MCF 10A (cell line): ENCODE measurements around the gene PLK1. TPM values are rescaled to one million over a fixed set of nuclear protein-coding genes. Genes with fewer than 3 reads are reported as not detected.

Experiments used
- BruUV-seq: library from RNA; stranded (reverse); fragments of 400-500 nt; replicated peaks from 2 replicates; lab custom pipeline; 2021; lab: Mats Ljungman, UMichigan
- CTCF ChIA-PET: fragments of 300-600 bp; sonication (Branson Sonifier 250); formaldehyde crosslinking; extraction: SDS; loops from one replicate; lab custom pipeline; 2021; ENCODE audit warnings: antibody characterized with exemption, inconsistent platforms; lab: Yijun Ruan, JAX
- POLR2A ChIA-PET: fragments of 300-600, 350-650 bp; sonication (Branson Sonifier 250); formaldehyde crosslinking; extraction: SDS; loops from one replicate; lab custom pipeline; 2020; ENCODE audit warnings: antibody characterized with exemption, inconsistent platforms; lab: Yijun Ruan, JAX
- DNase-seq: peaks from one replicate; pipeline ENCODE4 v3.0.0-alpha.2; 2018; ENCODE audit not compliant: unreplicated experiment
- H3K27ac Mint-ChIP-seq: one replicate; pipeline ENCODE4 v1.8.0; 2022; ENCODE audit warnings: mild to moderate bottlenecking, low read depth, mixed read lengths; ENCODE audit not compliant: unreplicated experiment
- H3K27me3 Mint-ChIP-seq: one replicate; pipeline ENCODE4 v1.8.0; 2022; ENCODE audit warnings: mixed read lengths; ENCODE audit not compliant: insufficient read depth, unreplicated experiment
- H3K36me3 Mint-ChIP-seq: one replicate; pipeline ENCODE4 v1.8.0; 2022; ENCODE audit warnings: mild to moderate bottlenecking, moderate library complexity, mixed read lengths; ENCODE audit not compliant: insufficient read depth, unreplicated experiment
- H3K4me1 Mint-ChIP-seq: one replicate; pipeline ENCODE4 v1.8.0; 2022; ENCODE audit warnings: mixed read lengths; ENCODE audit not compliant: insufficient read depth, unreplicated experiment
- H3K4me3 Mint-ChIP-seq: one replicate; pipeline ENCODE4 v1.8.0; 2022; ENCODE audit warnings: mild to moderate bottlenecking, moderate library complexity, mixed read lengths; ENCODE audit not compliant: unreplicated experiment
- H3K9me3 Mint-ChIP-seq: one replicate; pipeline ENCODE4 v1.8.0; 2022; ENCODE audit warnings: mixed read lengths; ENCODE audit not compliant: unreplicated experiment
- intact Hi-C: fragments of 100-400 bp; cut with micrococcal nuclease; formaldehyde crosslinking; loops from 2 replicates; pipeline ENCODE4 v1.14.1; 2022
- total RNA-seq: library from RNA; stranded (reverse); gene quantifications from 2 replicates; pipeline ENCODE4 v1.2.3, GENCODE V29; 2022
- TF ChIP-seq, protein P1 (sequence below): fragments of 200-600 bp; IDR thresholded peaks from one replicate; pipeline ENCODE4 v1.8.0; 2022; ENCODE audit warnings: antibody characterized with exemption, mild to moderate bottlenecking; ENCODE audit not compliant: unreplicated experiment

Gene PLK1
- total RNA-seq, 1 experiment from 2014 or later, result 74.8 TPM

- POLR2A ChIA-PET, result interaction anchor here (0.7 to 2.2 kb wide), 4 partner anchors 10 to 24 kb away, joined by 3 to 6 read pairs (median 4); partner anchors contain the start of gene PLK1
- TF ChIP-seq, protein P1, sequence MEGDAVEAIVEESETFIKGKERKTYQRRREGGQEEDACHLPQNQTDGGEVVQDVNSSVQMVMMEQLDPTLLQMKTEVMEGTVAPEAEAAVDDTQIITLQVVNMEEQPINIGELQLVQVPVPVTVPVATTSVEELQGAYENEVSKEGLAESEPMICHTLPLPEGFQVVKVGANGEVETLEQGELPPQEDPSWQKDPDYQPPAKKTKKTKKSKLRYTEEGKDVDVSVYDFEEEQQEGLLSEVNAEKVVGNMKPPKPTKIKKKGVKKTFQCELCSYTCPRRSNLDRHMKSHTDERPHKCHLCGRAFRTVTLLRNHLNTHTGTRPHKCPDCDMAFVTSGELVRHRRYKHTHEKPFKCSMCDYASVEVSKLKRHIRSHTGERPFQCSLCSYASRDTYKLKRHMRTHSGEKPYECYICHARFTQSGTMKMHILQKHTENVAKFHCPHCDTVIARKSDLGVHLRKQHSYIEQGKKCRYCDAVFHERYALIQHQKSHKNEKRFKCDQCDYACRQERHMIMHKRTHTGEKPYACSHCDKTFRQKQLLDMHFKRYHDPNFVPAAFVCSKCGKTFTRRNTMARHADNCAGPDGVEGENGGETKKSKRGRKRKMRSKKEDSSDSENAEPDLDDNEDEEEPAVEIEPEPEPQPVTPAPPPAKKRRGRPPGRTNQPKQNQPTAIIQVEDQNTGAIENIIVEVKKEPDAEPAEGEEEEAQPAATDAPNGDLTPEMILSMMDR, result no peak
- no peak for DNase-seq
- Mint-ChIP-seq H3K27ac (no peak overlapping the region), H3K4me1 (no peaks in the 10 kb centered on the region), H3K36me3 (peaks cover 78% of the 10 kb centered on the region), H3K27me3 (no peaks in the 10 kb centered on the region), H3K4me3 (no peak overlapping the region), H3K9me3 (no peaks in the 10 kb centered on the region)
- CTCF ChIA-PET, result interaction anchor here (3.9 kb wide), 1 partner anchor 11 kb away, joined by 20 read pairs; the partner anchor contains the start of gene PLK1
- no TSS peak for BruUV-seq
- intact Hi-C loops, result no loop called here
Measured at GRCh38 chr16:23666571-23667354, 11.9 kb upstream of the PLK1 start.

GRCh38 chr16:23667355-23667659, 11.4 kb upstream of the PLK1 start:
- no peaks in the 10 kb centered on the region for H3K9me3 Mint-ChIP-seq
- TF ChIP-seq, protein P1, result no peak
- no peaks in the 10 kb centered on the region for H3K4me1 Mint-ChIP-seq
- no peak overlapping the region for H3K4me3 Mint-ChIP-seq
- CTCF ChIA-PET, result interaction anchor here (0.6 to 3.9 kb wide), 3 partner anchors 10 to 355 kb away, joined by 3 to 20 read pairs (median 3); partner anchors contain the start of gene PLK1
- no peaks in the 10 kb centered on the region for H3K27me3 Mint-ChIP-seq
- POLR2A ChIA-PET, result interaction anchor here (0.7 to 2.2 kb wide), 4 partner anchors 10 to 25 kb away, joined by 3 to 6 read pairs (median 4); partner anchors contain the start of gene PLK1
- H3K36me3 Mint-ChIP-seq, result peaks cover 75% of the 10 kb centered on the region
- no TSS peak for BruUV-seq
- no peak overlapping the region for H3K27ac Mint-ChIP-seq
- intact Hi-C loops, result no loop called here
- DNase-seq, result no peak

DNA sequence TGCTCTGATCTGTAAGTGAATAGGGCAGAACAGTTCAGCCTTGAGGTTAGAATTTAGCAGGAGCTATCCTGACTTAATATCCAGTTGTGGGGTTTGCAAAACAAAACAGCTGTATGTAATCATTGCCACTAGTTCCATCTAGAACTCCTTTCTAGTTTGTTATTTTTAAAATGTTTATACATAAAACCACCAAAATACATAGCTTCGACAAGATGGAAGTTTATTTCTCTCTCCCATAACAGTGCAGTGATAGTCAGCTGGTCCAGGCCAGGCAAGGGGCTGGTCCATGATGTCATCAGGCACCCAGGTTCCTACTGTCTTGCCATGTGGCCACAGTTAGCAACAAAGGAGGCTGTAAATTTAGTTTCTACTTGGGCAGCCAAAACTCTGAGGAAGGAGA, 10.5 kb upstream of the PLK1 start:
- no TSS peak for BruUV-seq
- no peak for DNase-seq
- TF ChIP-seq, protein P1, result no peak
- Mint-ChIP-seq H3K27ac (no peak overlapping the region), H3K36me3 (peaks cover 69% of the 10 kb centered on the region), H3K4me3 (no peak overlapping the region), H3K4me1 (no peaks in the 10 kb centered on the region), H3K27me3 (no peaks in the 10 kb centered on the region), H3K9me3 (no peaks in the 10 kb centered on the region)
- intact Hi-C loops, result no loop called here
- POLR2A ChIA-PET, result interaction anchor here (1.1 to 2.2 kb wide), 4 partner anchors 9 to 26 kb away, joined by 3 to 6 read pairs (median 4); partner anchors contain the start of gene PLK1
- CTCF ChIA-PET, result interaction anchor here (0.6 to 3.9 kb wide), 3 partner anchors 10 to 913 kb away, joined by 3 to 20 read pairs (median 3); partner anchors contain the start of gene PLK1

DNA sequence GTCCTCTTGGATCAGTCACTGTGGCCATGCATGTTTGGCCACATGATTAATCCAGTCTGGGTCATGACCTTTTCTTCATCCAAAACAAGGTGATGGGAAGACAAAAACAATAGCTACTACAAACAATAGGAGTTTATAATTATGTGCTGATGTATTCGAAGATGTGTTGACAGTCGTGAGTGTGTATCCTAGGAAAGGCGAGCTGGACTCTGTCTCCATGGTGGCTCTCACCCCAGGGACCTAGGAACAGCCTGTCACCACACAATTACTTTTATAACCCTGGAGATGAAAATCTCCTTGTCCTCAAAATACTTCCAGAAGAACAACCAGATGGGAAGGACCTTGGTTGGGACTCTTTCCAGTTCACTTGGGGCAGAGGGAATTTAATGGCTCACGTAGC, 9.8 kb upstream of the PLK1 start:
- no peak for DNase-seq
- H3K4me1 Mint-ChIP-seq, result no peaks in the 10 kb centered on the region
- no peaks in the 10 kb centered on the region for H3K9me3 Mint-ChIP-seq
- TF ChIP-seq, protein P1, result no peak
- H3K4me3 Mint-ChIP-seq, result no peak overlapping the region
- ChIA-PET CTCF (interaction anchor here (3.9 kb wide), 1 partner anchor 9 kb away, joined by 20 read pairs; the partner anchor contains the start of gene PLK1), POLR2A (interaction anchor here (0.7 to 2.2 kb wide), 7 partner anchors 9 to 29 kb away, joined by 3 to 6 read pairs (median 3); partner anchors contain the start of gene PLK1)
- peaks cover 63% of the 10 kb centered on the region for H3K36me3 Mint-ChIP-seq
- intact Hi-C loops, result no loop called here
- no TSS peak for BruUV-seq
- H3K27ac Mint-ChIP-seq, result no peak overlapping the region
- no peaks in the 10 kb centered on the region for H3K27me3 Mint-ChIP-seq
